Measurements from ENCODE around the gene PSPH.
"Not testable (repeated sequence)": the region's sequence is repeated elsewhere in the genome, so short reads cannot be mapped to it uniquely, and the experiment has no call there.

PSPH gene

GRCh38 chr7:56051339-56052191 is at the start of gene PSPH, which contains the start of gene CCT6A:
PSPH (minus strand) TSS chr7:56051444; CDS start chr7:56021212, 30,232 bp downstream.
CCT6A (plus strand) TSS chr7:56051765; CDS start chr7:56051849, 84 bp downstream.
- peak; percentile 95 for DNase-seq (ENCODE audit: low spot score)

GRCh38 chr7:56099653-56100052 is 48.4 kb upstream of the PSPH start:
- DNase-seq (ENCODE audit: low spot score): no peak

GRCh38 chr7:56098187-56099008 is 47.2 kb upstream of the PSPH start:
- DNase-seq (ENCODE audit: low spot score): not testable (repeated sequence)

GRCh38 chr7:56097700-56098099 is 46.5 kb upstream of the PSPH start:
- DNase-seq (ENCODE audit: low spot score): peak; percentile 36

- peak; percentile 87 for DNase-seq (ENCODE audit: low spot score)
These were observed 41.7 kb upstream of the PSPH start, which contains the start of gene PHKG1 for GRCh38 chr7:56092789-56093531. PHKG1 (minus strand) TSS chr7:56092952; CDS start chr7:56088941, 4,011 bp downstream.

GRCh38 chr7:56092388-56092787 is 41.1 kb upstream of the PSPH start:
- not testable (repeated sequence) for DNase-seq (ENCODE audit: low spot score)

GRCh38 chr7:56091591-56091990 is 40.3 kb upstream of the PSPH start:
- no peak for DNase-seq (ENCODE audit: low spot score)

GRCh38 chr7:56087445-56087844 is 36.2 kb upstream of the PSPH start:
- DNase-seq (ENCODE audit: low spot score): no peak

- no peak for DNase-seq (ENCODE audit: low spot score)
These were observed 35.5 kb upstream of the PSPH start for GRCh38 chr7:56086761-56087160.

- no peak for DNase-seq (ENCODE audit: low spot score)
These were observed 32.0 kb upstream of the PSPH start for GRCh38 chr7:56083150-56083785.

GRCh38 chr7:56081626-56082340 is 30.5 kb upstream of the PSPH start:
- no peak for DNase-seq (ENCODE audit: low spot score)

GRCh38 chr7:56080726-56081435 is 29.6 kb upstream of the PSPH start:
- not testable (repeated sequence) for DNase-seq (ENCODE audit: low spot score)

- peak; percentile 82 for DNase-seq (ENCODE audit: low spot score)
These were observed 28.4 kb upstream of the PSPH start for GRCh38 chr7:56079450-56080185.

GRCh38 chr7:56078196-56078595 is 27.0 kb upstream of the PSPH start:
- DNase-seq (ENCODE audit: low spot score): no peak

- DNase-seq (ENCODE audit: low spot score): no peak
These were observed 26.4 kb upstream of the PSPH start for GRCh38 chr7:56077681-56078080.

GRCh38 chr7:56074371-56074791 is 23.1 kb upstream of the PSPH start:
- DNase-seq (ENCODE audit: low spot score): peak; percentile 77

- not testable (repeated sequence) for DNase-seq (ENCODE audit: low spot score)
These were observed 15.1 kb upstream of the PSPH start for GRCh38 chr7:56066376-56066775.

GRCh38 chr7:56063882-56064625 is 12.8 kb upstream of the PSPH start, which contains the start of gene SUMF2:
SUMF2 (plus strand) TSS chr7:56064286; CDS start chr7:56064312, 26 bp downstream.
- peak; percentile 99 for DNase-seq (ENCODE audit: low spot score)

- no peak for DNase-seq (ENCODE audit: low spot score)
These were observed 12.2 kb upstream of the PSPH start for GRCh38 chr7:56063500-56063881.

All from hepatic stellate cell (primary cell).